ENCODE measurements around the gene BTBD9.

- TF ChIP-seq CTCF (IDR thresholded peaks at IDR 0.05) (no peak), EZH2 (IDR thresholded peaks at IDR 0.05; ENCODE audit: borderline replicate concordance, insufficient read depth, low read depth, low read length, poor library complexity, severe bottlenecking) (no peak)
These were observed 465.4 kb downstream of the BTBD9 start for GRCh38 chr6:38174315-38174714.

All from B cell (primary cell).